Bronchial epithelial cell (primary cell): ENCODE measurements around the gene IGF2BP2. TPM values are rescaled to one million over a fixed set of nuclear protein-coding genes. Genes with fewer than 3 reads are reported as not detected.

Experiments
- DNase-seq: peaks from one replicate; pipeline ENCODE4 v3.0.0-alpha.2; 2010; ENCODE audit warnings: low read depth
- FAIRE-seq: peaks from 2 replicates; lab custom pipeline; 2011; peaks lifted over from hg19 to GRCh38; lab: Jason Lieb, UNC
- H3K27me3 ChIP-seq: 2 replicates; pipeline ENCODE4 v1.5.1; 2011; ENCODE audit warnings: low read length; ENCODE audit not compliant: control insufficient read depth, insufficient read depth
- H3K36me3 ChIP-seq: 2 replicates; pipeline ENCODE4 v1.5.1; 2011; ENCODE audit warnings: low read length; ENCODE audit not compliant: control insufficient read depth, insufficient read depth
- H3K4me3 ChIP-seq: 2 replicates; pipeline ENCODE4 v1.5.1; 2011; ENCODE audit warnings: mild to moderate bottlenecking, low read depth, low read length, control low read depth
- total RNA-seq: library from RNA; depleted of rRNA; stranded (reverse); fragments of >200 nt; gene quantifications from 2 replicates; pipeline ENCODE4 v1.2.1, GENCODE V29; 2014
- TF ChIP-seq, protein P1 (sequence below): IDR thresholded peaks from 2 replicates; pipeline ENCODE4 v1.5.1; 2011; ENCODE audit warnings: mild to moderate bottlenecking, moderate library complexity, low read length, control low read depth, inconsistent platforms; ENCODE audit not compliant: insufficient read depth, severe bottlenecking

IGF2BP2 gene
- total RNA-seq, 1 donor from 2014 or later = 37.1 TPM

DNA sequence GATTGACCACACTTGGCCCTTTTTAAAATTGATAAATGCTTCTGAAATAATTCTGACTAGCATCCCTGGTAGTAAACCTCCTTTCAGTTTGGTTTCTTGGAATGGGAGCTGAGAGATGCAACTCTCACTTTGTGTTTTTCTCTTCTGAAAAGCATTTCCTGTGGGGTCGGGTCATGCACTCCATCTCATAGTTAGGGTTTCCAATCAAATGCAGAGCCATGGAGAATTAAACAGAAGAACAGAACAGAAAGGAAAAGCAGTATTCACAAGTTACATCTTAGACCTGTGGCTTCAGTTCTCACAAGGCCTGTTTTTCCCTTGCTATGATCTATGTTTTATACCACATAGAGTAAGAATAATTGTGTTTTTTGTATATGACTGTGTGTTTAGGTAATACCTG lies 199.1 kb downstream of the IGF2BP2 start:
- FAIRE-seq = no peak
- Histone ChIP-seq H3K4me3 (no peak overlapping the region), H3K27me3 (no peaks in the 10 kb centered on the region), H3K36me3 (peaks cover 6% of the 10 kb centered on the region)
- TF ChIP-seq, protein P1, sequence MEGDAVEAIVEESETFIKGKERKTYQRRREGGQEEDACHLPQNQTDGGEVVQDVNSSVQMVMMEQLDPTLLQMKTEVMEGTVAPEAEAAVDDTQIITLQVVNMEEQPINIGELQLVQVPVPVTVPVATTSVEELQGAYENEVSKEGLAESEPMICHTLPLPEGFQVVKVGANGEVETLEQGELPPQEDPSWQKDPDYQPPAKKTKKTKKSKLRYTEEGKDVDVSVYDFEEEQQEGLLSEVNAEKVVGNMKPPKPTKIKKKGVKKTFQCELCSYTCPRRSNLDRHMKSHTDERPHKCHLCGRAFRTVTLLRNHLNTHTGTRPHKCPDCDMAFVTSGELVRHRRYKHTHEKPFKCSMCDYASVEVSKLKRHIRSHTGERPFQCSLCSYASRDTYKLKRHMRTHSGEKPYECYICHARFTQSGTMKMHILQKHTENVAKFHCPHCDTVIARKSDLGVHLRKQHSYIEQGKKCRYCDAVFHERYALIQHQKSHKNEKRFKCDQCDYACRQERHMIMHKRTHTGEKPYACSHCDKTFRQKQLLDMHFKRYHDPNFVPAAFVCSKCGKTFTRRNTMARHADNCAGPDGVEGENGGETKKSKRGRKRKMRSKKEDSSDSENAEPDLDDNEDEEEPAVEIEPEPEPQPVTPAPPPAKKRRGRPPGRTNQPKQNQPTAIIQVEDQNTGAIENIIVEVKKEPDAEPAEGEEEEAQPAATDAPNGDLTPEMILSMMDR = no peak
- DNase-seq = no peak

DNA sequence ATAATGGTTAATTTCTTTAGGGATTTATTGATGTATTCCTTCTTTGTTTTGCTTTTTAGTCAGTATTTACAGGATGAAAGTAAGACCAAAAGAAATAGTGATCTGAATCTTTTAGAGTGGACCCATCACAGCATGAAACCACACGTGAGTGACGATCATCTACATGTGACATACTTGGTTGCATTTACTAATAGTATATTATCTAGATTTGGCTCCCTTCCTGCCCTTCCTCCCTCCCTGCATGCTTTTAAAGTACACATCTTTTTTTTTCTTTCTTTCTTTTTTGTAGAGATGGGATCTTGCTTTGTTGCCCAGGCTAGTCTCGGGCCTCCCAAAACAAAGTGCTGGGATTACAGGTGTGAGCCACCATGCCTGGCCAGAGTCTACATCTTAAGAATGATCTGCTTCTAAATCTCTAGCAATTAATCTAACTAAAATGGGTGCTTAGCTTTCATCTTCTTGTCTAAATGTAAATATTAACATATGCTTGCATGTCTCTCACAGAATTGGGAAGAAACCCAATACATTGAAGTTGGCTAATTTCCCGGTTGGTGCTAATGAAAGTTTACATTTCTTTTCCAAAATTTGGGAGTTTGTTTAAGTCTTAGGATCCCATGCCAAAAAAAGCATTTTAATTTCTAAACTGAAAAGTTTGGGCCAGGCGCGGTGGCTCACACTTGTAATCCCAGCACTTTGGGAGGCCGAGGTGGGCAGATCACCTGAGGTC lies 200.7 kb downstream of the IGF2BP2 start:
- FAIRE-seq (no peak), DNase-seq (no peak)
- peaks cover 6% of the 10 kb centered on the region for H3K36me3 ChIP-seq

DNA sequence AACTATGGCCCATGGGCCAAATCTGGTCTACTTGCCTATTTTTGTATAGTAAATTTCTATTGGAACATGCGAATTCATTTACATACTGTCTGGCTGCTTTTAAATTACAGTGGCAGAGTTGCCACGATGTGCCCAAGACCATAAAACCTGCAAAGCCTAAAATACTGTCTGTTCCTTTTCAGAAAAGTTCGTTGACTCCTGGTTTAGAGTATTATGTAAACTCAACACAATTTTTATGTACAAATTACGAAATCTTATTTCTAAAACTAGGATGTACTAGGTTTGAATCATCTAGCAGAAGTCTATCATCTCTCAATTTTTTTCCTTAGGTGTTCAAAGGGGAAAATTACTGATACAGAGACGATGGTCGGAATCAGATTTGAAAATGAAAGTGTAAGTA lies 211.8 kb downstream of the IGF2BP2 start:
- no peak overlapping the region for H3K4me3 ChIP-seq
- TF ChIP-seq, protein P1 = no peak
- H3K36me3 ChIP-seq = peaks cover 1% of the 10 kb centered on the region
- H3K27me3 ChIP-seq = no peaks in the 10 kb centered on the region
- FAIRE-seq = no peak
- DNase-seq = no peak

More for the DNA sequence above, 200.7 kb downstream of the IGF2BP2 start:
- H3K27me3 ChIP-seq = no peaks in the 10 kb centered on the region
- H3K4me3 ChIP-seq = no peak overlapping the region
- TF ChIP-seq, protein P1 = no peak

DNA sequence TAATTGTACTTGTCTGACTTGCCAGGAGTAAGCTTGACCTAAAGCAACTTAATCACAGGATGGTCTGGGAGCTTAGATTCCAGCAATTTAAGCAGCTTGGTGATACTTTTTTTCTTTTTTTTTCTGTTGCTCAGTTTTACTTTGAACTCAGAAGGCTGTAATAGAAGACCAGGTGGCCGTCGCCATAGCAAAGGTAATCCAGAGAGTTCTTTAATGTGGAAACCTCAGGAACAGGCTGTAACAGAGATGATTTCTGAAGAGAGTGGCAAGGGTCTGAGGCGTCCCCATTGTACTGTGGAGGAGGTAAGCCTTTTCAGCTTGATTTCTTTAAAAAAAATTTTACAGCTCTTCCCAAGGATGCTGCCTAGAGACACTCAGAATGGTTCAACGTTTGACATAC lies 218.6 kb downstream of the IGF2BP2 start:
- DNase-seq = no peak
- no peaks in the 10 kb centered on the region for H3K27me3 ChIP-seq
- TF ChIP-seq, protein P1 = no peak
- no peak for FAIRE-seq
- H3K36me3 ChIP-seq = peaks cover 2% of the 10 kb centered on the region
- no peak overlapping the region for H3K4me3 ChIP-seq

DNA sequence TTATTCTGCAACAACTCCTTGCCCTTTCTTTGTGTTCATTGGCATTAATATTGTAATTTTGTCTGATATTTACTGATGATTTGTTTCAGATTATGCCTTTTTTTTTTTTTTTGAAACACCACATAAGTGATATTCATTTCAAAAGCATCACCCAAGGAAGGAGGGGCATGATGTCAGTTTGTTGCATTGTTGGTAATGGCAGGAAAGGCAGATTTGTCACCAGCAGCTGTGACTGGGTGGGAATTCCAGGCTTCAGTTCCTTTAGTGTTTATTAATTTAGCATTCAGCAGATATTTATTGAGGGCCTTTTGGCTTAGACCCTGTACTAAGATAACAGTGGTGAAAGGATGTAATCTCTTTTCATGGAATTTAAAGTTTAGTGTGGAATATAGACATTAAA lies 219.3 kb downstream of the IGF2BP2 start:
- Histone ChIP-seq H3K27me3 (no peaks in the 10 kb centered on the region), H3K4me3 (no peak overlapping the region), H3K36me3 (peaks cover 2% of the 10 kb centered on the region)
- DNase-seq (no peak), FAIRE-seq (no peak)
- TF ChIP-seq, protein P1 = no peak

DNA sequence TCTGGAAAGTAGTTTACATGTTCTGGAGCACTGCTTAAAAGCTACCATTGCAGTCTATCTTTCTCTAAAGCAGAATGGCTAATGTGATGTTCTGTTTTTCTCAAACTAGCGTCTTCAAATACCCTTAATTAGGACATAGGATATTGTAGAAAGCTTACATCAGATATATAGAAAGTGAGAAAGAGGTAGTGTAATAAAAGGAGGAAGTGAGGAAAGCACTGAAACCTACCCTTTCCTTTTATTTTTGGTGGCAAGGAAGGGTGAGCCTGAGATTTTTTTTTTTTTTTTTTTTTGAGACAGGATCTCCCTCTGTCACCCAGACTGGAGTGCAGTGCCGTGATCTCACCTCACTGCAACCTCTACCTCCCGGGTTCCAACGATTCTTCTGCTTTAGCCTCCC lies 229.3 kb downstream of the IGF2BP2 start:
- no peaks in the 10 kb centered on the region for H3K27me3 ChIP-seq
- H3K4me3 ChIP-seq = no peak overlapping the region
- no peak for DNase-seq
- no peak for FAIRE-seq
- TF ChIP-seq, protein P1 = no peak
- peaks cover 2% of the 10 kb centered on the region for H3K36me3 ChIP-seq
